ENCODE data around the gene GTF3C4. TPM values are rescaled to one million over a fixed set of nuclear protein-coding genes. Genes with fewer than 3 reads are reported as not detected.
"Not testable (repeated sequence)": the region's sequence is repeated elsewhere in the genome, so short reads cannot be mapped to it uniquely, and the experiment has no call there.

GTF3C4 gene
- total RNA-seq, 1 donor from 2014 or later: 41.9 TPM

DNA sequence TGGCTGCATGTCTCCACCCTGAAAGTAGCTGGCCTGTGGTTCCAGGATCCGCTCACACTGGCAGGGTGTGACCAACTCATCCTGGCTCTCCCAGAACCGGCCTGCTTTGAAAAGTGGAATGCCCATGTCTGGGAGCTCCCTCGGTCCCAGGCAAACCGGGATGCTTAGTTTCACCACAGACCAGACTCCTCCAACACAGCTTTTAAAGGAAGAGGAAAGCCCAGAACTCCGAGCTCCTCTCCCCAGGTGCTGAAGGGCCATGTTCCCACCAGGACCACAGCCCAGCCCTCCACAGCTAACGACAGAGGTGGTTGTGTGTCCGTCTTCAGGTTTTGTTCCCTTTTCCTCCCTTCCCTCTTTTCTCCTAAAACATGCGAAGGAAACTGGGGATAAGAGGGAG lies 38.0 kb downstream of the GTF3C4 start:
- Mint-ChIP-seq H3K9me3 (peaks cover 5% of the 10 kb centered on the region), H3K4me1 (no peaks in the 10 kb centered on the region), H3K27me3 (ENCODE audit: low read depth) (peaks cover 5% of the 10 kb centered on the region), H3K27ac (ENCODE audit: unreplicated experiment) (no peak overlapping the region), H3K4me3 (no peak overlapping the region), H3K36me3 (ENCODE audit: low read depth) (peaks cover 3% of the 10 kb centered on the region)
- DNase-seq (ENCODE audit: low read depth, low spot score): no peak
- TF ChIP-seq, protein P1, sequence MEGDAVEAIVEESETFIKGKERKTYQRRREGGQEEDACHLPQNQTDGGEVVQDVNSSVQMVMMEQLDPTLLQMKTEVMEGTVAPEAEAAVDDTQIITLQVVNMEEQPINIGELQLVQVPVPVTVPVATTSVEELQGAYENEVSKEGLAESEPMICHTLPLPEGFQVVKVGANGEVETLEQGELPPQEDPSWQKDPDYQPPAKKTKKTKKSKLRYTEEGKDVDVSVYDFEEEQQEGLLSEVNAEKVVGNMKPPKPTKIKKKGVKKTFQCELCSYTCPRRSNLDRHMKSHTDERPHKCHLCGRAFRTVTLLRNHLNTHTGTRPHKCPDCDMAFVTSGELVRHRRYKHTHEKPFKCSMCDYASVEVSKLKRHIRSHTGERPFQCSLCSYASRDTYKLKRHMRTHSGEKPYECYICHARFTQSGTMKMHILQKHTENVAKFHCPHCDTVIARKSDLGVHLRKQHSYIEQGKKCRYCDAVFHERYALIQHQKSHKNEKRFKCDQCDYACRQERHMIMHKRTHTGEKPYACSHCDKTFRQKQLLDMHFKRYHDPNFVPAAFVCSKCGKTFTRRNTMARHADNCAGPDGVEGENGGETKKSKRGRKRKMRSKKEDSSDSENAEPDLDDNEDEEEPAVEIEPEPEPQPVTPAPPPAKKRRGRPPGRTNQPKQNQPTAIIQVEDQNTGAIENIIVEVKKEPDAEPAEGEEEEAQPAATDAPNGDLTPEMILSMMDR (conservative IDR thresholded peaks at IDR 0.05): no peak

DNA sequence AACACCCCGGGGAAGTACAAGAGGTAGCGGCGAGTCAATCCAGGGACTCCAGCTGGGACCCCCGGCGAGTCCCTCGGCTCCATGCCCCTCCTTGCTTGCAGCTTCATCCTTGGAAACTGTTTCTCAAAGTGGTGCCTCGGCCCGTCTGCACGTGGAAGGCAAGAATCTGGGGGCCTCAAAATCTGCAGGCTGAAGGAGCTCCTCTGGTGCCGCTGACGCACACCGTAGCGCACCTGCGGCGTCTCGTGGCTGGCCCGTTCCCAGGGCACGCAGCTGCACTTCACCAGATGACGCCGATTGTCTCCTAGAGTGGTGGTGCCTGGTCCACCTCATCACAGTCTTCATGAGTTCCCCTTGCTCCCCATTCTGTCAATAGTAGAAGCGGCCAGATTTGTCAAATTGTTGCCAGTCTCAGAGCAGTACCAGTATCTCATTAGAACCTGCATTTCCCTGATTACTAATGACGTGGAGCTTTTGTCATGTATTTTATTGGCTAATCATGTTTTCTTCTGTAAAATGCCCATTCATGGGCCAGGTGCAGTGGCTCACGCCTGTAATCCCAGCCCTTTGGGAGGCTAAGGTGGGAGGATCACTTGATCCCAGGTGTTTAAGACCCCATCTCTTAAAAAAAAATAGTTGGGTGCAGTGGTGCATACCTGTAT lies 38.6 kb downstream of the GTF3C4 start:
- H3K36me3 Mint-ChIP-seq (ENCODE audit: low read depth): peaks cover 2% of the 10 kb centered on the region
- DNase-seq (ENCODE audit: low read depth, low spot score): no peak
- H3K9me3 Mint-ChIP-seq: peaks cover 5% of the 10 kb centered on the region
- H3K4me3 Mint-ChIP-seq: no peak overlapping the region
- H3K27ac Mint-ChIP-seq (ENCODE audit: unreplicated experiment): no peak overlapping the region
- H3K27me3 Mint-ChIP-seq (ENCODE audit: low read depth): peaks cover 5% of the 10 kb centered on the region
- no peaks in the 10 kb centered on the region for H3K4me1 Mint-ChIP-seq
- TF ChIP-seq, protein P1 (conservative IDR thresholded peaks at IDR 0.05): no peak

DNA sequence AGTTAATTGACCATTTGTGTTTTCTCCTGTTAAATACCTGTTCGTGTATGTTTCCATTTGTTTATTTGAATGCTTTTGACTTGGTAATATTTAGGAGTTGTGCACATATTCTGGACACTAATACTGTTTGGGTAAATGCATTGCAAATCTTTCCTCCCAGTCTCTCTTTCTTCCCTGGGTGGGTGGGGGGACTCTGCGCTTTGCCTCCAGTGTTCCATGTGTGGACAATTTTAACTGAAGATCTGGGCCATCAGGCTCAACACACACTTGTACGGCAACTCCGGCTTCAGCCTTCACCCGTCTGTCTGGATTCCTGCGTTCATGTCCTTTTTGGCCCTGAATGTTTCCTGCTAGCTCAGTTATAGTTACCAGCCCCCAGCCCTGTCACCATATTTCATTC lies 40.1 kb downstream of the GTF3C4 start:
- H3K27me3 Mint-ChIP-seq (ENCODE audit: low read depth): peaks cover 5% of the 10 kb centered on the region

DNA sequence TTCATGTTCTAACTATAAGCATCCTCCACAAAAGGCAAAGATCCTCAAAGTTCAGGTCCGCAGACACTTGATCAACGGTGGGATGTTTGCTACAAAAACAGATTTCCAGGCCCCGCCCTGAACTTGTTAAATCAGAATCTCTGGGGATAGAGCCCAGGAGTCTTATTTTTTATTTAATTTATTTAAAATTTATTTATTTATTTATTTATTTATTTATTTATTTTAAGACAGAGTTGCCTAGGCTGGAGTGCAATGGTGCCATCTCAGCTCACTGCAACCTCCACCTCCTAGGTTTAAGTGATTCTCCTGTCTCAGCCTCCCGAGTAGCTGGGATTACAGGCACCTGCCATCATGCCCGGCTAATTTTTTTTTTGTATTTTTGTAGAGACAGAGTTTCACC lies 40.9 kb downstream of the GTF3C4 start:
- not testable (repeated sequence) for H3K27me3 Mint-ChIP-seq (ENCODE audit: low read depth); H3K27ac Mint-ChIP-seq (ENCODE audit: unreplicated experiment); H3K4me1 Mint-ChIP-seq; H3K9me3 Mint-ChIP-seq; DNase-seq (ENCODE audit: low read depth, low spot score); H3K36me3 Mint-ChIP-seq (ENCODE audit: low read depth); H3K4me3 Mint-ChIP-seq

More for the DNA sequence above, 40.1 kb downstream of the GTF3C4 start:
- TF ChIP-seq, protein P1 (conservative IDR thresholded peaks at IDR 0.05): no peak
- no peak overlapping the region for H3K27ac Mint-ChIP-seq (ENCODE audit: unreplicated experiment)
- peaks cover 3% of the 10 kb centered on the region for H3K9me3 Mint-ChIP-seq
- H3K36me3 Mint-ChIP-seq (ENCODE audit: low read depth): no peaks in the 10 kb centered on the region
- DNase-seq (ENCODE audit: low read depth, low spot score): no peak
- no peaks in the 10 kb centered on the region for H3K4me1 Mint-ChIP-seq
- H3K4me3 Mint-ChIP-seq: no peak overlapping the region

DNA sequence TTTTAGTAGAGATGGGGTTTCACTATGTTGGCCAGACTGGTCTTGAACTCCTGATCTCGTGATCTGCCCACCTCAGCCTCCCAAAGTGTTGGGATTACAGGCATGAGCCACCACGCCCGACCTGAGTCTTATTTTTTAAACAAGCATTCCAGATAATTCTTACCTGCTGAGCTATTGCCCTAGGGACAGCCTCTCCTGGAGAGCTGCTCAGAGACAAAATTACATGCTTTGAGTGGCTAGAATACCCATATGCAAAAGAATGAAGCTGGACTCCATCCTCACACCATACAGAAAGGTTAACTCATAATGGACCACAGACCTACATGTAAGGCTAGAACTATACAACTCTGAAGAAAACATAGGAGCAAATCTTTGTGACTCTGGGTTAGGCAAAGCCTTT lies 41.6 kb downstream of the GTF3C4 start:
- H3K36me3 Mint-ChIP-seq (ENCODE audit: low read depth): no peaks in the 10 kb centered on the region
- no peak for DNase-seq (ENCODE audit: low read depth, low spot score)
- H3K27me3 Mint-ChIP-seq (ENCODE audit: low read depth): peaks cover under 1% of the 10 kb centered on the region
- TF ChIP-seq, protein P1 (conservative IDR thresholded peaks at IDR 0.05): no peak
- H3K4me3 Mint-ChIP-seq: no peak overlapping the region
- H3K27ac Mint-ChIP-seq (ENCODE audit: unreplicated experiment): no peak overlapping the region
- peaks cover 3% of the 10 kb centered on the region for H3K9me3 Mint-ChIP-seq
- H3K4me1 Mint-ChIP-seq: no peaks in the 10 kb centered on the region

DNA sequence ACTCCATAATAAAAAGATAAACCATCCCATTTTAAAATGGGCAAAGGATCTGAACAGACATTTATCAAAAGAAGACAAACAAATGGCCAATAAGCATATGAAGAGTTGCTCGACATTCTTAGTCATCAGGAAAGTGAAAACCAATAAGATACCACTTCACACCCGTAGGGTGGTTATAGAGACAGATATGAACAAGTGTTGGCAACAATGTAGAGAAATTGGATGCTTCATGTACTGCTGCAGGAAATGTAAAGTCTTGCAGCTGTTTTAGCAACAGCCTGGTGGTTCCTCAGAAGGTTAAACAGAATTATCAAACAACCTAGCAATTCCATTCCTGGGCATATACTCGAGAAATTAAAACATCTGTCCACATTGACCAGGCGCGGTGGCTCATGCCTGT lies 42.5 kb downstream of the GTF3C4 start:
- Mint-ChIP-seq H3K4me3 (no peak overlapping the region), H3K27ac (ENCODE audit: unreplicated experiment) (no peak overlapping the region), H3K4me1 (no peaks in the 10 kb centered on the region), H3K36me3 (ENCODE audit: low read depth) (no peaks in the 10 kb centered on the region), H3K27me3 (ENCODE audit: low read depth) (peaks cover under 1% of the 10 kb centered on the region), H3K9me3 (peaks cover 3% of the 10 kb centered on the region)
- DNase-seq (ENCODE audit: low read depth, low spot score): no peak
- TF ChIP-seq, protein P1 (conservative IDR thresholded peaks at IDR 0.05): no peak
